ENCODE results near the gene B4GALNT2.

GRCh38 chr17:49198211-49198610 lies 65.6 kb downstream of the B4GALNT2 start:
- TF ChIP-seq TCF4 (CRISPR knock-in tag; IDR thresholded peaks at IDR 0.05; ENCODE audit: borderline replicate concordance): no peak
- TF ChIP-seq PPARA (CRISPR knock-in tag; IDR thresholded peaks at IDR 0.05; ENCODE audit: borderline replicate concordance): no peak
- TF ChIP-seq PATZ1 (CRISPR knock-in tag; IDR thresholded peaks at IDR 0.05; ENCODE audit: borderline replicate concordance): no peak
- TF ChIP-seq GLIS3 (CRISPR knock-in tag; IDR thresholded peaks at IDR 0.05): no peak
- TF ChIP-seq ARNTL (CRISPR knock-in tag; IDR thresholded peaks at IDR 0.05; ENCODE audit: borderline replicate concordance, low read depth): no peak
- TF ChIP-seq CREB5 (CRISPR knock-in tag; IDR thresholded peaks at IDR 0.05; ENCODE audit: low read depth): no peak
- TF ChIP-seq ZFP3 (CRISPR knock-in tag; IDR thresholded peaks at IDR 0.05): no peak
